Lower leg skin (tissue), 4 donors: Measurements from ENCODE around the gene MPRIP. TPM values are rescaled to one million over a fixed set of nuclear protein-coding genes. Genes with fewer than 3 reads are reported as not detected.
A peak's percentile ranks its signal among the peaks of the same experiment; 100 is the strongest.

Experiments used
- DNase-seq, 2 donors: peaks; one replicate each; pipeline ENCODE4 v3.0.0-alpha.2; 2019; ENCODE audit warnings: low spot score in 2 of 2
- H3K4me3 ChIP-seq: fragments of 200-600 bp; sonication (generic); 2 replicates; pipeline ENCODE4 v1.5.1; 2017; ENCODE audit warnings: mild to moderate bottlenecking, low read depth; ENCODE audit not compliant: poor library complexity, severe bottlenecking
- CTCF ChIP-seq, 3 donors: fragments of 450-650 bp; IDR thresholded peaks; one replicate each; pipeline ENCODE4 v1.5.1; 2016; ENCODE audit warnings: antibody characterized with exemption in 3 of 3, mild to moderate bottlenecking in 3 of 3, moderate library complexity in 2 of 3
- POLR2A ChIP-seq, 2 donors: fragments of 450-650 bp; IDR thresholded peaks; one replicate each; pipeline ENCODE4 v1.6.1; 2016 to 2017; ENCODE audit warnings: antibody characterized with exemption in 2 of 2, mild to moderate bottlenecking in 1 of 2, moderate library complexity in 1 of 2
- WGBS, 2 donors: methylation state at CpG; one replicate each; pipeline ENCODE4 v1.1.5; 2018; 5-methylcytosine and 5-hydroxymethylcytosine counted together
- intact Hi-C: fragments of 100-400 bp; cut with DNase I; formaldehyde crosslinking; loops from one replicate; pipeline ENCODE4 v1.15.0; 2023; ENCODE audit warnings: low total_unique reads
- total RNA-seq, 4 donors: library from RNA; depleted of rRNA; stranded (reverse); fragments of >200 nt; gene quantifications; one replicate each; pipeline ENCODE4 v1.1.0, GENCODE V29; 2016

Gene MPRIP
- total RNA-seq, 4 donors from 2014 or later: 128 to 217 (median 141) TPM

GRCh38 chr17:17229416-17230384, 187.4 kb downstream of the MPRIP start:
- WGBS, 2 donors: 89% methylated on average over 26 of the region's 26 CpGs
- intact Hi-C loops: no loop called here
- H3K4me3 ChIP-seq: no peak overlapping the region
- no peak for DNase-seq
- no peak for TF ChIP-seq POLR2A (IDR thresholded peaks at IDR 0.05)
- no peak for TF ChIP-seq CTCF (IDR thresholded peaks at IDR 0.05)

- DNase-seq: no peak
- intact Hi-C loops: no loop called here
- no peak overlapping the region for H3K4me3 ChIP-seq
- 76 to 85% methylated on average over 16 of the region's 16 CpGs for WGBS, 2 donors
- TF ChIP-seq CTCF (IDR thresholded peaks at IDR 0.05) (no peak), POLR2A (IDR thresholded peaks at IDR 0.05) (no peak)
Observed at GRCh38 chr17:17231621-17232302, 189.5 kb downstream of the MPRIP start.

GRCh38 chr17:17232303-17232621, 190.0 kb downstream of the MPRIP start:
- intact Hi-C loops: no loop called here
- no peak for DNase-seq
- TF ChIP-seq POLR2A (IDR thresholded peaks at IDR 0.05) (no peak), CTCF (IDR thresholded peaks at IDR 0.05) (no peak)
- H3K4me3 ChIP-seq: no peak overlapping the region
- WGBS, 2 donors: 80 to 87% methylated on average over 11 of the region's 11 CpGs

GRCh38 chr17:17235212-17236174, 193.2 kb downstream of the MPRIP start:
- DNase-seq: no peak
- no peak overlapping the region for H3K4me3 ChIP-seq
- intact Hi-C loops: no loop called here
- TF ChIP-seq POLR2A (IDR thresholded peaks at IDR 0.05) (no peak), CTCF (IDR thresholded peaks at IDR 0.05) (no peak)
- WGBS, 2 donors: 32 to 36% methylated on average over 19 of the region's 19 CpGs

- 1% methylated on average over 20 to 21 of the region's 31 CpGs for WGBS, 2 donors
- intact Hi-C loops: no loop called here
- peak in 1 of 2 donors; percentile 90 for DNase-seq
- peak overlapping the region; percentile 100 for H3K4me3 ChIP-seq
- no peak for TF ChIP-seq POLR2A (IDR thresholded peaks at IDR 0.05)
- TF ChIP-seq CTCF (IDR thresholded peaks at IDR 0.05): no peak
Observed at GRCh38 chr17:17236295-17237025, 194.2 kb downstream of the MPRIP start.
